Fibroblast of peridontal ligament (primary cell): ENCODE data around the gene DBNDD2.

Experiments
- DNase-seq: peaks from one replicate; pipeline ENCODE4 v3.0.0-alpha.2; 2010; ENCODE audit errors: extremely low read depth

DBNDD2 gene

DNA sequence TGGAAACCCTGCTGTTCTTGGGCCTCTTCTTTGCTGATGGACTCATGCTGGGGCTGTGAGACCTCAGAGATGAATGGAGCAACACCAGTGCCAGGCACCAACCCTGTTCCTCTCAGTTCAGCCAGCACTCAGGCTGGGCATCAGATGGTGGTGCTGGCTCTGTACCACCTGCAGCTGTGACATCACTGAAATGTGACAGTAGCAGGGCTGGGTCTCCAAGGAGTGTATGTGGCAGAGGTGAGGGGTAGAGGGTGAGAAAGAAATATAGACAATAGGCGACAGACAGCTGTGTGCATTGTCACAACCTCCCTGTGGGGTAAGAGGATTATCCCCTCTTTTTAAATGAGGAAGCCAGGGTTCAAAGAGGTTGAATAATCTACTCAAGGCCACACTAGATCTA, 29.9 kb upstream of the DBNDD2 start, which contains the start of gene TP53TG5:
TP53TG5 (minus strand) TSS at position 135 of the 400 bp plus-strand sequence; CDS start at position 46, 89 bp downstream.
- no peak for DNase-seq

DNA sequence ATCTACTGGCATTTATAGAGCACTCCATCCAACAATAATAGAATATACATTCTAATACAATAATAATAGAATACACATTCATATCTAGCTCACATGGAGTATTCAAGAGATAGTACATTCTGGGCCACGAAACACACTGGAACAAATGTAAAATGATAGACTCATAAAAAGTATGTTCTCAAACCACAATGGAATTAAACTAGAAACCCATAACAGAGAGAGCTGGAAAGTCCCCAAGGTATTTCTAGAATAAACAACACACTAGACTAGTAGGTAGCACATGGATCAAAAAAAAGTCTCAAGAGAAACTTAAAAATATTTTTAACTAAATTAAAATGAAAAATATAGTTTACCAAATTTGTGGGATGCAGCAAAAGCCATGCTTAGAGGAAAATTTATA, 20.8 kb upstream of the DBNDD2 start:
- DNase-seq = no peak

DNA sequence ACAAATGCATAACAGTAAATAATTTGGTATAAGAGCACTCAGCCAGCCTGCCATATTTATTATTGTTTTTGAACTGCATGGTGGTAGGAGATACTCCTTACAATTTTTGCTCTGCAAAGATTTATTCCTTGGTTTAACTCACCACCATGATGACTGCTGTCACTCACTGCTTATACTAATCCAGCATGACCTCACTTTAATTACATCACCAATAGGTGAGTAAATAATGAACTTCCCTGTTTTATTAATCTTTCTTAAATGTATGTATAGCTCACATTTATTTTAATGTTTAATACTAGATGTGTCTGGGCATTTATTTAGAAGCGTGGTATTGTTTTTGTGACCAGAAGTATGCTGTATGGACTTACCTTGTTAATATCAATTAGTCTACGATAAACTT, 17.2 kb upstream of the DBNDD2 start:
- DNase-seq = no peak

DNA sequence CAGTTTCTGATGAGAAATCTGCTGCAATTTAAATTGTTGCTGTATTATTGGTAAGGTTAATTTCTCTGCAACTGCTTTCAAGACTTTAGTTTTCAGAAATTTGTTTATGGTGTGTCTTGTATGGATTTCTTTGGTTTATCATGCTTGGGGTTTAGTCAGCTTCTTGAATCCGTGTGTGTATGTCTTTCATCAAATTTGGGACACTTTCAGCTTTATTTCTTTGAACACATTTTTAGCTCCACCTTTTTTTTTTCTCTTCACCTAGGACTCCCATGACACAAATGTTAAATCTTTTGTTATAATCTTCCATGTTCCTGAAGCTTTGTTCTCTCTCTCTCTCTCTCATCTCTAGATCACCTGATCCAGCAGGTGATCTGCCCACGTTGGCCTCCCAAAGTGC, 16.5 kb upstream of the DBNDD2 start:
- no peak for DNase-seq

DNA sequence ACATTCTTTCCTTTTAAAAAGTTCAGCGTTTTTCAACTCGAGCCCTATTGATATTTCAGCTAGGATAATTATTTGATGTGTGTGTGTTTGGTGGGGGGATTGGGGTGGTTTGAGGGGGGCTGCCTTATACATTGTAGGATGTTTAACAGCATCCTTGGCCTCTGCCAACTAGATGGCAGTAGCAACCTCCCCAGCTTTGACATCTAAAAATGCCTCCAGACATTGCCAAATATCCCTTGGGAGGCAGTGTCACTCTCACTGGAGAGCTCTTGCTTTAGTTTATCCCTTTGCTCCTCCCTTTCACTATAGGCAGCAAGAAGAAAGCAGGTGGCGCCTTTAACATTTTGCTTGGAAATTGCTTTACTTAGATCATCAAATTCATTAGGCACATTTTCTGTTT, 15.4 kb upstream of the DBNDD2 start:
- DNase-seq = no peak

DNA sequence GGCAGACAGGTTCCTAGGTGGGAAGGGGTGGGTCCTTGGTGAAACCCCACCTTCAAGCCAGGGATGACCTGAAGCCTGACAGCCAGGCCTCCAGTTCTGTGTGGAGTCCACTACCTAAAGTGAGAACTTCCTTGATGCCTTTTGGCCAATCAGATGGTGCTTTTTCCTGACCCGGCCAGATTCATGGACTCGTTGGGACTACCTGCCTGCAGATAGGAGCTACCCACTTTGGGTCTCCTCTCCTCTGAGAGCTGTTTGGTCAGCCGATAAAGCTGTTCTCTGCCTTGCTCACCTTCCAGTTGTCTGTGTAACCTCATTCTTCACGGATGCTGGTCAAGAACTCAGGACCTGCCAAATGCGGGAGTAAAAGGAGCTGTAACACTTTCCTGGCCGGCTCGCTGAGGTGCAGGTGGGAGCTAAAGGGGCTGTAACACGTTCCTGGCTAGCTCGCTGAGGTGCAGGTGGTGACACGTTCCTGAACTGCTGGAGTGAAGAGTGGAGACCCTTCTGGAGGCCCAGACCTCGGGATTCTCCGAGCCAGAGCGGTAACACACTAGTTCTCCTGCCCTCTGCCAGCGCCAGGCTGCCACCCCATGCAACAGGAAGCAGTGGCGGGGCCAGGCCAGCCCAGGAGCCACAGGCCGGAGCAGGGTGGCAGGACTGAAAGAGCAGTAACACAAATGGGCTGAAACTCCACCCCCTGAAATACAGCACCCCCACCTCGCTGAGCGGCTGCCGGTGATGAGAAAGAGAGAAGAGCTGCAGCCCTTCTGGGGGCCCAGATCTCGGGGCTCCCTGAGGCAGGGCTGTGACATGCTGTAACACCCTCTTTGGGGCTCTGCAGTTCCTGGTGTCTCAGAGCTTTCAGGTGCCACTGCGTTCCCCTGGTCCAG, 13.6 kb upstream of the DBNDD2 start:
- no peak for DNase-seq

DNA sequence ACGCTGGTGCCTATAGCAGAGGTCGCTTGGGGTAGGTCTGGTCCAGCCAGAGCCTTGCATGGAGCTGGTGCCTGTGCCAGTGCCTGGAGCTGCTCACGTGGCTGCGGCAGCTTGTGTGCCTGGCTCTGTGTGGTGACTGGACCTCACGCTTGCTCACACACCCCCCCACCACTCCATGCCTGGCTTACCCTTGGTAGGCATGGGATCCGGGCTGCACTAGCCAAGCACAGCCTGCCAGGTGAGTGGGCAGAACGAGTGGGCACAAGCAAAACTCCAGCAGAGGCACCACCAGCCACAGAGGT, 13.0 kb upstream of the DBNDD2 start:
- DNase-seq = no peak

DNA sequence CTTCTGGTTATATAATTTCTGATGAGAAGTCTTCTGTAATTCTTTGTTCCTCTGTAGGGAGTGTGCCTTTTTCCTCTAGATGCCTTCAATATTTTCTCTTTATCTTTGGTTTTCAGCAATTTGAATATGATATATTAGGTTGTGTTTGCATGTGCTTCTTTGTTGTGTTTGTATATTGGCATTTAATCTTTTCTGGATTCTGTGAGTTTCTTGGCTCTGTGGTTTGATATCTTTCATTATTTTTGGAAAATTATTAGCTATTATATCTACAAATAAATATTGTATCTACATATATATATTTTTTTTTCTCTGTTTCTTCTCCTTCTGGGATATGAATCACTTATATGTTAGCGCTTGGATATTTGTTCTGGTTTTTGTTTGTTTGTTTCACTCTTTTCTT, 9.1 kb upstream of the DBNDD2 start:
- DNase-seq = no peak

DNA sequence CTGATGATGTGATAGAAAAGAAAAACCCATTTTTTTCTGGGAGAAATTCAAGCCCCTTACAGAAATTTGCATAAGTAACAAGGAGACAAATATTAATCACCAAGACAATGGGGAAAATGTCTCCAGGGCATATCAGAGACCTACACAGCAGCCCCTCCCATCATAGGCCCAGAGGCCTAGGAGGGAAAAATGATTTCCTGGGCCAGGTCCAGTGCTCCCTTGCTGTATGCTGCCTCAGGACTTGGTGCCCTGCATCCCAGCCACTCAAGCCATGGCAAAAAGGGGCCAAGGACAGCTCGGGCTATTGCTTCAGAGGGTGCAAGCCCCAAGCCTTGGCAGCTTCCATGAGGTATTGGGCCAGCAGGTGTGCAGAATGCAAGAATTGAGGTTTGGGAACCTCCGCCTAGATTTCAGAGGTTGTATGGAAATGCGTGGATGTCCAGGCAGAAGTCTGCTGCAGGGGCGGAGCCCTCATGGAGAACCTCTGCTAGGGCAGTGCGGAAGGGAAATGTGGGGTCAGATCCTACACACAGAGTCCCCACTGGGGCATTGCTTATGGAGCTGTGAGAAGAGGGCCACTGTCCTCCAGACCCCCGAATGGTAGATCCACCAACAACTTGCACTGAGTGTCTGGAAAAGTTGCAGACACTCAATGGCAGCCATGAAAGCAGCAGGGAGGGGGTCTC, 7.6 kb upstream of the DBNDD2 start:
- DNase-seq = no peak

DNA sequence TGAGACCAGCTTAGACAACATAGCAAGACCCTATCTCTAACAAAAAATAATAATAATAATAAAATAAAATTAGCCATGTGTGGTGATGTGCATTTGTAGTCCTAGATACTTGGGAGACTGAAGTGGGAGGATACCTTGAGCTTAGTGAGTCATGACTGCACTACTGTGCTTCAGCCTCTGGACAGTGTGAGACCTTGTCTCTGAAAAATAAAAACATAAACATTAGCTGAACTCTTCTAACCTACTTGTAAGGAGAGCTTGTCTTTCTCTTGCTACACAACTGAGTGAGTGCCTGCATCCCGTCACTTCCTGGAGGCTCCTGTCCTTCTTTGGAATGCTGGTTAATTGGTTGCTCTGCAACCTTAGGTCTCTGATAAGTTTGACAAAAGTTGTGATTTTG, 5.1 kb upstream of the DBNDD2 start:
- no peak for DNase-seq

DNA sequence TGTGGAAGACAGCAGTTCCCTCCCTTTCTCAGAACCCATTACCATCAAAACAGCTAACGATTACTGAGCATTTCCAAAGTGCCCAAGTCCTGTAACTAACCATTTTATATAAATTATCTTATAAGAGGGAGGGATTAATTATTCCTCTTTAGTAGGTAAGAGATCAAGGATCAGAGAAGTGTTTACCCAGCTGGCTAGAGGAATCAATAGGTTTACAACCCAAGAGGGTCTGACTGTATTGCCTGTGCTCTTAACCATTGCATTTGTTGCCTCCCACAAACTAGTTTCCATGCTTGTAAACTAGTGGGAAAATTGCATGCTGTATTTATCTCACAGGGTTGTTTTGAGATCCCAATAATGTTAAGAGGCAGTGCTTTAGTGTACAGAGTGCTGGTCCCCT, 3.7 kb upstream of the DBNDD2 start:
- DNase-seq = no peak

DNA sequence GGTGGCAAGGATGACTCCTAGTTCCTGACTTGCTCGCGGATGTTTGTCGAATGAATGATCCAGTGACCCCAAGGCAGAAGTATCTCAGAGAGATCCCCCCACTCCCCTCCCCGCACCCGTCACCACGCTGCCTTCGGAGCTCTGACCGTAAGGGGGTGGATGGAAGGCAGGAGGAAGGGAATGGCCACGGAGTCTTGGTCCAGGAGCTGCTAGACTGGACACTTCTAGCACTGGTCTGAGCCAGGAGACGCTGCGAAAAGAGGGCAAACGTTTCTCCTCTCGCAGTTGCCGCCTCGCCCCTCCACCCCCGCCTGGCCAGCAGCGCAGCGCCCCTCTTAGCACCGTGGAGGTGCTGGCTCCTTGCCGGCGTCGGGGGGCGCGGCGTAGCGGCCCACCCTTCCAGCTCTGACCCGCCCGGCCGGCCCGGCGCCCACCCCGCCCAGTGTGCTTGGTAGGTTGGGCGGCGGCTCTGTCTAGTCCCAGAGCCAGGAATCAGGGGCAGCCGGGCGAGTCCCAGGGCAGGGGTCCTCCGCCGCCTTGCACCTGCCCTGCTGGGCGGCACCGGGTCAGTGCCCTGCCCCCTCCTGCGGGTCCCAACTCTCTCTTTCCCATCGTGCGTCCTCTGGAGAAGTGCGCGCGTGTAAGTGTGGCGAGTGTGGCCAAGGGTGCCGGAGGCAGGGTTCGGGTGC, 2.4 kb upstream of the DBNDD2 start:
- no peak for DNase-seq

DNA sequence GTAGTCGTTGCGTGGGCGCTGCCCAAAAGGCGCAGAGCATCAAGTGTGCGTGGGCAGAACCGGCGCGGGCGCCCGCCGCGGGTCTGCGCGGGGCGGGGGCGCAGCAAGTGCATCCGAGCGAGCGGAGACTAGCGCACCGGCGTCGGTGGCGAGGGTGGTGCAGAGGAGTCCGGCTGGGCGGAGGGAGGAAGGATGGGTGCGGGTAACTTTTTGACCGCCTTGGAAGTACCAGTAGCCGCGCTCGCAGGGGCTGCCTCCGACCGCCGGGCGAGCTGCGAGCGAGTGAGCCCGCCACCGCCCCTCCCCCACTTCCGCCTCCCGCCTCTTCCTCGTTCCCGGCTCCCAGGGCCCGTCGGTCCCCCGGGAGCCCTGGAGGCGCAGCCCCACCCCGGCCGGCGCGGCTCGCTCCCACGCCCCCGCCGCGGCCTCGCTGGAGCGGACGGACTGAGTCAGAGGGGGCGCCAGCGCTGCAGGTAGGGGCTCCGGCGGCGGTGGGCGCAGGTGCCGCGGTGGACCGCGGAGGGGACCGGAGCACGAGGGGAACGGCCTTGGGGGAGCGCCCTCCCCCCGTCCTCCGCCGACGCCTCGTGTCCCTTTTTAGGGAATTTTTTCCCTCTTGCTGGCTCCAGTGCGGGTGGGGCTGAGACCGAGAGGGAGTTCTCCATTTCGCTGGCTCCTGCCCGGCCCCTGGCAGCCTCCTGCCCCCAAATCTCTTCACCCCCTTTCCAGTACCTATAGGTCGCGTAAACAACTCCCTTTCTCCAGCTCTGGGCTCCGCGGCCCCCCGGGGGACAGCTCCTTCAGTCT, 1.6 kb upstream of the DBNDD2 start:
- no peak for DNase-seq

DNA sequence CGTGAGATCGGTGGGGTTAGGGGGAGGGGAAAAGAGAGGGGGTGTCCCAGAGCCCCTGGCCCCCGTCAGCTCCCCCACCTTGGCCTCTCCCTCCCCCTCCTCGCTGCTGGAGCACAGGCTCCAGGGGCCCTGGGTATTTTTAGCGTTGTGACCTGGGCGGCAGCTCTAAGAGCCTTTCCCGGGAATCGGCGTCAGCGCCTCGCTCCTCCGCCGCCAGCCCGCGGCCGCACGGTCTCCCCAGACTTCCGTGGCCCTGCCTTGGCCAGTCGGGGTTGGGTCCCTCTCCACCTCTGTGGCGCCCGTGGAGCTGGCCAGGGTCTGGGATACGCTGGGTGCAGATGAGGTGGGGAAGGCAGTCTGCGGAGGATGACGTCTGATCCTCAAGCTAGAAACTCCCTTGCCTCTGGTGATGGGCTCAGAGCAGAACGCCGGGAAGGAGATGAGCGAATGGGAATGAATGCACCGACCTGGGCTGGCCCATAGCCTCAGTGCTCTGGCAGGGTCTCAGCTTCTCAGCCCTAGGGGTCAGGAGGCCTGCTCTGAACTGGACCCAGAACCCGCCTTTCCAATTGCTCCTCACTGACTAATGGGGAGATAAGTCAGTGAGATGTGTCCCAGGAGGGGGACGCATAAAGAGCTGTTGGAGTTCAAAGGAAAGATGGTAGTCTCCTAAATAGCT, 883 bp upstream of the DBNDD2 start:
- DNase-seq = peak; percentile 20

DNA sequence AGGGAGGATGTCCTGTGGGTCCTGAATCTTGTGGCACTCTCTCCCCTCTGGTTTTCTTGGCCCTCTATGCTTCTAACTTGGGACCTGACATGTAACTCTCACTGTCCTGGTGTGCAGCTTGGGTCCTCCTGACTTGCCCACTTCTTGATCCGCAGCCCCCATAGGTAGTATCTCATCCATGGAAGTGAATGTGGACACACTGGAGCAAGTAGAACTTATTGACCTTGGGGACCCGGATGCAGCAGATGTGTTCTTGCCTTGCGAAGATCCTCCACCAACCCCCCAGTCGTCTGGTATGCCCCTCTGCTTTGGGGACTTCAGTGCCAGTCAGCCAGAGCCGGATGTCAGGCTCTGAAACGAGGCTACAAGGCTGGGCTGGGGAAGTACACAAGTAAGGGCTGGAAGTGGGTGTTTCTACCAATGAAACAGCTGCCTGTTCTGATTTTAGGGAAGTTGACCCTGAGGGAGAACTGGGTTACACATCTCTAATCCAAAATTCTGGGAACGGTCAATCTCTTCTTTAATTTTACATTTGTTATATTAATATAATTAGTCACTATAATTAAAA, 641 bp downstream of the DBNDD2 start:
- no peak for DNase-seq

DNA sequence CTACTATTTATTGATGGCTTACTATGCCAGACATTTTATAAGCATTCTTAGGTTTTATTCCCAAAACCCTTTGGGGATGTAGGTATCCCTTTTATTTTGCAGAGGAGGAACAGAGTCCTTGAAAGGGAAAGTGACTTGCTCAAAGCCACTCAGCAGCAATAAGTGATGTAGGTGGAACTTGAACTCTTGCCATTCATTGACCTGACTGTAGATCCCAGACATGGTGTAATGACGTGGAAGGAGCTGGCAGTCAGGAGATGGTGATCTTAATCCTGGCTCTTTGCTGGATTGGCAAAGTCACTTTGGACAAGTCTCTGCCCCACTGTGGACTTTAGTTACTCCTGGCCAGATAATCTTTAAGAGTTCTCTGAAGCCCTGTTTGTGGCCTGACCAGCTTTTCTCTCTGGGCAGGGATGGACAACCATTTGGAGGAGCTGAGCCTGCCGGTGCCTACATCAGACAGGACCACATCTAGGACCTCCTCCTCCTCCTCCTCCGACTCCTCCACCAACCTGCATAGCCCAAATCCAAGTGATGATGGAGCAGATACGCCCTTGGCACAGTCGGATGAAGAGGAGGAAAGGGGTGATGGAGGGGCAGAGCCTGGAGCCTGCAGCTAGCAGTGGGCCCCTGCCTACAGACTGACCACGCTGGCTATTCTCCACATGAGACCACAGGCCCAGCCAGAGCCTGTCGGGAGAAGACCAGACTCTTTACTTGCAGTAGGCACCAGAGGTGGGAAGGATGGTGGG, 1.6 kb downstream of the DBNDD2 start:
- no peak for DNase-seq

DNA sequence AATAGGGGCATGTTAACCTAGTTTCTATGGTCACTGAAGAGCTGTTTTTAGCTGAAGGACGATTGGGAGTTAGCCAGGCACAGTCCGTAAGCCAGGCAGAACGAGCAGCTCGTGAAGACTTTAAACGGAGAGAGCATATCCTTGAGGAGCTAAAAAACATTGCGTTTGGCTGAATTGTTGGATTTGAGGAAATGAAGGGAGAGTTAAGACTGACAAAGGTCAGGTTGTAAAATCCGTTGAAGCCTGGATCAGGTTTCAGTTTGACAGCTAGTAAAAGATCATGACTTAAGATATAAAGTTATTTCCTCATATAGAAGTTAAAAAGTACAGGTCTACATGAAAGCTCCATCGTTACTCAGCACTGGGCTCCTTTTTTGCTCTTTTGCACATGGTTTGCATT, 2.8 kb downstream of the DBNDD2 start:
- no peak for DNase-seq

DNA sequence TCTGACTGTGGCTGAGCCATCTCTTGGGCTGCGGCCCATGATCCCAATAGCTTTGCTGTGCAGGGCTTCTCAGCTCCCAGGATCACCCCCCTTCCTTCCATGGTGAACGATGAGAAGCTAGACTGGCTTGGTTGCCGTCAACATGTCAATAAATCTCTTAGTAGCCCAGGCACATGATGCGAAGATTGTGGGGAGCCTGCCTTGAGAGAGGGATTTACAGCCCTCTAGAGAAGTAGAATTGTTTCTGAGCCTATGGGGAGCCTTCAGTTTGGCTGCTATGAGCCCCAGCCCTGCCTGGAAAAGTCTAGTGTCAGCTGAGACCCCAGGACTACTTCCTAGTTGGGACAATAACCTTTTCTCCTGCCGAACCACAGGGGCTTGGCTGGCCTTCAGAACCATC, 4.6 kb downstream of the DBNDD2 start:
- DNase-seq = no peak

DNA sequence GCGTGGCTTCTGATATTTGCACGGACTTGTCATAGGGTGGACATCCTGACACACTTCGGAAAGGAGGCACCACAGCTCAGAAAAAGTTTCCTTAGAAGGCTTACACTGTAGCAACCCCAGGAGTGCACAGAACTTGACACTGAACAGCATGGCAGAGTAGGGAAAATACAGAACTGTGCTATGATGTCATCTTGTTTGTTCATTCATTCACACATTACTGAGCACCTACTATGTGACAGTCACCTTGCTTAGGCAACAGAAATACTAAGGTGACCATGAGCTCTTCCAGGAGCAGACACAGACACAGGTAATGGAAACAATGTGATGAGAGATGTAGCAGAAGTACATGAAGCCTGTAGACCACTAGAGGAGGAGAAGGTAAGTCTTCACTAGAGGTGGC, 5.4 kb downstream of the DBNDD2 start:
- no peak for DNase-seq
